Gastroesophageal sphincter (tissue), 4 donors: ENCODE data around the gene POGLUT2. TPM values are rescaled to one million over a fixed set of nuclear protein-coding genes. Genes with fewer than 3 reads are reported as not detected.

Experiments
- ATAC-seq: fragments of 150-250 bp; one replicate; pipeline ENCODE4 v1.9.1; 2016; ENCODE audit warnings: mild to moderate bottlenecking, moderate library complexity
- H3K27ac ChIP-seq, 4 donors: fragments of 200-600 bp; sonication (generic) in 3 of 4; 1 replicate in 3 of 4; 2 replicates in 1 of 4; pipeline ENCODE4 v1.5.1; 2016 to 2019
- H3K27me3 ChIP-seq: fragments of 200-600 bp; sonication (generic); one replicate; pipeline ENCODE4 v1.5.1; 2019
- H3K36me3 ChIP-seq, 2 donors: fragments of 200-600 bp; sonication (generic); one replicate each; pipeline ENCODE4 v1.5.1; 2019; ENCODE audit warnings: control low read depth in 1 of 2
- H3K4me1 ChIP-seq, 3 donors: fragments of 200-600 bp; sonication (generic); 1 replicate in 2 of 3; 2 replicates in 1 of 3; pipeline ENCODE4 v1.5.1; 2016 to 2019; ENCODE audit warnings: control low read depth in 2 of 3
- H3K4me3 ChIP-seq, 2 donors: fragments of 200-600 bp; sonication (generic); one replicate each; pipeline ENCODE4 v1.5.1; 2019; ENCODE audit warnings: mild to moderate bottlenecking in 1 of 2, moderate library complexity in 1 of 2
- H3K9me3 ChIP-seq, 3 donors: fragments of 200-600 bp; sonication (generic); one replicate each; pipeline ENCODE4 v1.5.1; 2017 to 2019; ENCODE audit warnings: control low read depth in 2 of 3
- EP300 ChIP-seq: sonication (generic); formaldehyde crosslinking; IDR thresholded peaks from one replicate; pipeline ENCODE4 v1.6.1; 2017; ENCODE audit warnings: antibody characterized with exemption, mild to moderate bottlenecking
- POLR2A ChIP-seq, 2 donors: fragments of 450-650 bp; IDR thresholded peaks; one replicate each; pipeline ENCODE4 v1.6.1; 2017; ENCODE audit warnings: antibody characterized with exemption in 2 of 2, mild to moderate bottlenecking in 2 of 2, moderate library complexity in 1 of 2
- POLR2AphosphoS5 ChIP-seq: sonication (generic); formaldehyde crosslinking; IDR thresholded peaks from one replicate; pipeline ENCODE4 v1.6.1; 2017; ENCODE audit warnings: antibody characterized with exemption
- WGBS, 2 donors: methylation state at CpG; one replicate each; pipeline ENCODE4 v1.1.5; 2018; ENCODE audit warnings: low coverage in 1 of 2; 5-methylcytosine and 5-hydroxymethylcytosine counted together
- total RNA-seq, 4 donors: library from RNA; depleted of rRNA; stranded (reverse); fragments of >200 nt; gene quantifications; one replicate each; pipeline ENCODE4 v1.1.0, GENCODE V29; 2016
- TF ChIP-seq, protein P1 (sequence below), 4 experiments: fragments of 200-600 bp in 2 of 4; fragments of 450-650 bp in 2 of 4; sonication (generic) in 1 of 4; IDR thresholded peaks; one replicate each; pipeline ENCODE4 v1.5.1; 2017 to 2019; ENCODE audit warnings: antibody characterized with exemption in 4 of 4, mild to moderate bottlenecking in 2 of 4, moderate library complexity in 2 of 4

POGLUT2 gene
- total RNA-seq, 4 donors from 2014 or later, result 3.5 to 17.9 (median 6.9) TPM

DNA sequence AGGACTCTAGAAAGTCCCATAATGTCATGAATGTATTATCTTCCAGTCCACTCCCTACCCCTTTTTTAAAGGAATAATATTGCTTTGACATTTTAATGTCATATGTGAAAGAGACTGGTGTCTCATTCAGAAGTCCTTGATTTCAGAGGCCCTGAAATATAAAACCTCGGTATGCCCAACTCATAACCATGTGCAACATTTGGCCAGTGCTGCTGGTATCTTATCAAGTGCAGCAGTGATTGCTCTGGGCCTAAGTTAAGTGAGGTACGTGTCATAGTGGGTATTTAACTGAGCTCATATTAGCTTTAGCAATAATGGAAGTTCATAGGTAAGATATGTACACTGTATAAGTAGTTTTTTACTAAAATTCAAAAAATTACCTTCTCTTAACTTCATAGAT is 39.9 kb downstream of the POGLUT2 start:
- ATAC-seq, result no peak
- no peaks in the 10 kb centered on the region for H3K4me1 ChIP-seq
- TF ChIP-seq, protein P1, sequence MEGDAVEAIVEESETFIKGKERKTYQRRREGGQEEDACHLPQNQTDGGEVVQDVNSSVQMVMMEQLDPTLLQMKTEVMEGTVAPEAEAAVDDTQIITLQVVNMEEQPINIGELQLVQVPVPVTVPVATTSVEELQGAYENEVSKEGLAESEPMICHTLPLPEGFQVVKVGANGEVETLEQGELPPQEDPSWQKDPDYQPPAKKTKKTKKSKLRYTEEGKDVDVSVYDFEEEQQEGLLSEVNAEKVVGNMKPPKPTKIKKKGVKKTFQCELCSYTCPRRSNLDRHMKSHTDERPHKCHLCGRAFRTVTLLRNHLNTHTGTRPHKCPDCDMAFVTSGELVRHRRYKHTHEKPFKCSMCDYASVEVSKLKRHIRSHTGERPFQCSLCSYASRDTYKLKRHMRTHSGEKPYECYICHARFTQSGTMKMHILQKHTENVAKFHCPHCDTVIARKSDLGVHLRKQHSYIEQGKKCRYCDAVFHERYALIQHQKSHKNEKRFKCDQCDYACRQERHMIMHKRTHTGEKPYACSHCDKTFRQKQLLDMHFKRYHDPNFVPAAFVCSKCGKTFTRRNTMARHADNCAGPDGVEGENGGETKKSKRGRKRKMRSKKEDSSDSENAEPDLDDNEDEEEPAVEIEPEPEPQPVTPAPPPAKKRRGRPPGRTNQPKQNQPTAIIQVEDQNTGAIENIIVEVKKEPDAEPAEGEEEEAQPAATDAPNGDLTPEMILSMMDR (IDR thresholded peaks at IDR 0.05), result no peak
- TF ChIP-seq POLR2AphosphoS5 (no peak), EP300 (no peak)
- H3K9me3 ChIP-seq, result no peaks in the 10 kb centered on the region
- H3K36me3 ChIP-seq, result no peaks in the 10 kb centered on the region
- H3K4me3 ChIP-seq, result no peak overlapping the region
- no peak overlapping the region for H3K27ac ChIP-seq
- WGBS, 2 donors, result 70 to 85% methylated on average over 2 of the region's 2 CpGs
- H3K27me3 ChIP-seq, result no peaks in the 10 kb centered on the region

DNA sequence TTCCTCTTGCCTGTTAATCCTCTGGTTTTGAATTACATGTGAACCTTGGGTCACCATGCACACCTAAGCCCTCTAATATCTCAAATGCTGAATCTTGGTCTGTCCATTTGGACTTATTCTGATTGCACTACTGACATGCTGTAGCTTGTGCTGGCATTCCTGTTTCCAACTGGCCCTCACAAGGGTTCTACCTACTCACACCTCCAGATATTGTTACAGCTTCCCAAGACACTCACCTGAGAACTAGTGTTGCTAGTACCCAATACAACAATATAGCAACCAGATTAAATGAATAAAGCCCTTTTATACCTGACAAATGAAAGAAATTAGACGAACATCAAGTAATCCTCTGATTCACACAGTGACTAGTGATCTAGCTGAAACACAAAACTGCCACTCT is 41.8 kb downstream of the POGLUT2 start:
- Histone ChIP-seq H3K27me3 (no peaks in the 10 kb centered on the region), H3K9me3 (peaks cover 0 to 5% (median 0%) of the 10 kb centered on the region in 3 donors), H3K36me3 (no peaks in the 10 kb centered on the region), H3K4me1 (no peaks in the 10 kb centered on the region), H3K4me3 (no peak overlapping the region), H3K27ac (no peak overlapping the region)
- TF ChIP-seq POLR2A (IDR thresholded peaks at IDR 0.05), result no peak
- TF ChIP-seq POLR2AphosphoS5, result no peak
- TF ChIP-seq, protein P1 (IDR thresholded peaks at IDR 0.05), result no peak
- TF ChIP-seq EP300, result no peak
- WGBS, 2 donors, result 90 to 94% methylated on average over 1 of the region's 1 CpG
- no peak for ATAC-seq

DNA sequence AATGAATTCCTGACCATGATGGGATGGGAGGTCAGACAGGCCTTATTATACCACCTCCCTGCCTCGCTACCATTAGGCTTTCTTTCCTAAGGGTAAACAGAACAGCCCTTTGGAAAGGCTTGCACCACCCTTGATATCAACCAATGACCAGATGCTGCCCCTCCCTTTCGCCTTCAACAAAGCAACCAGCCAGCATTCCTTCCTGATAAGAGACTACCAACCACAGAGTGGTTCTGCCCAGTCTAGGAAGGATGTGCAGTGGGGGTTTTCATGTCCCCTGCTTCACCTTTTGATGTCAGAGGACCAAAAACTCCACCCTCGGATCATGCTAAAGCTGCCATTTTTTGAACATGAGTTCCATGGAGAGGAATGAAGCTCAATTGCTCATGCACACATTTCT is 46.9 kb downstream of the POGLUT2 start:
- 88 to 100% methylated on average over 1 to 3 of the region's 3 CpGs for WGBS, 2 donors
- Histone ChIP-seq H3K27ac (no peak overlapping the region), H3K9me3 (peaks cover 0 to 26% (median 0%) of the 10 kb centered on the region in 3 donors), H3K36me3 (no peaks in the 10 kb centered on the region), H3K4me1 (no peaks in the 10 kb centered on the region), H3K27me3 (peaks cover 5% of the 10 kb centered on the region), H3K4me3 (no peak overlapping the region)
- no peak for TF ChIP-seq POLR2AphosphoS5
- TF ChIP-seq EP300, result no peak
- TF ChIP-seq POLR2A (IDR thresholded peaks at IDR 0.05), result no peak
- TF ChIP-seq, protein P1 (IDR thresholded peaks at IDR 0.05), result no peak
- ATAC-seq, result no peak

DNA sequence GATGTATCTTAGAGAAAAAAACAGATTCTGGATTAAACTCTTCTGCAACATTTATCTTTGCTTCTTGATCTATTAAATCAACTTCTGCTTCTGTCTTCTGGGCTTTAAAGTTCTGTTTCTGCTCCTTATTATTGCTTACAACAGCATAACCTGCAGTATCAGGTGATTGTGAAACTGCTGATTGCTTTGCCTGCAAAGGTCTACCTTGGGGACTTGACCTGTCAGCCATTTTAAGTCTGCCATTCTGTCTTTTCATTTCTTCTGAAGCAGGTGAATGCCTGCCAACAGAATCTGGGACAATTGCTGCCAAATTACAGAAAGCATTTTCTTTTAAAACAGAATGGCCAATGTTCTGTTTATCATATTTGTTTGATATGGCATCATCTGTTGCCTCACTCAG is 56.3 kb downstream of the POGLUT2 start:
- peaks cover 0 to 55% (median 0%) of the 10 kb centered on the region in 3 donors for H3K9me3 ChIP-seq
- TF ChIP-seq, protein P1 (IDR thresholded peaks at IDR 0.05), result no peak
- TF ChIP-seq POLR2A (IDR thresholded peaks at IDR 0.05) (no peak), EP300 (no peak), POLR2AphosphoS5 (no peak)
- ATAC-seq, result no peak
- H3K27ac ChIP-seq, result no peak overlapping the region
- H3K36me3 ChIP-seq, result no peaks in the 10 kb centered on the region
- H3K27me3 ChIP-seq, result peaks cover 1% of the 10 kb centered on the region
- no peak overlapping the region for H3K4me3 ChIP-seq
- no peaks in the 10 kb centered on the region for H3K4me1 ChIP-seq

DNA sequence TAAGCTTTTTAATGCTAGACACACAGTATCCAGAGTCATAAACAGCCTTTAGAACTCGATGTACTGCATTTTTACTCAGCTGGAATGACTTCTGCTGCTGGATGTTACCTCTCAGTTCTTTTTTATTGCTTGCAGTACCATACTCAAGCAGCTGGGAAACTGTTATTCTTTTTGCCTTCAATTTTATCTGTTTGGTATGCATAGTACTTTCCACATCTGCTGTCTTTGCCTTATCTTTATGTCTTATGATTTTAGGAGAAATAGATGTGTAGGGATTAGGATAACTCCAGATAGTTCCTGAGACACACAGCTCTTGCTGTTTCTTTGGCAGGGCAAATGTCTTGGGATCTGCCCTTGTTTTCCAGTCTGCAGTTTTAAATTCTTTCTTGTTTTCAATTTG is 56.7 kb downstream of the POGLUT2 start:
- WGBS, 2 donors, result 40 to 50% methylated on average over 1 of the region's 1 CpG
- no peak for TF ChIP-seq POLR2AphosphoS5
- no peak for TF ChIP-seq POLR2A (IDR thresholded peaks at IDR 0.05)
- TF ChIP-seq, protein P1 (IDR thresholded peaks at IDR 0.05), result no peak
- no peak for TF ChIP-seq EP300
- Histone ChIP-seq H3K9me3 (peaks cover 0 to 51% (median 0%) of the 10 kb centered on the region in 3 donors), H3K4me1 (no peaks in the 10 kb centered on the region), H3K27me3 (no peaks in the 10 kb centered on the region), H3K36me3 (no peaks in the 10 kb centered on the region), H3K4me3 (no peak overlapping the region), H3K27ac (no peak overlapping the region)
- ATAC-seq, result no peak

Other genes starting within 250 kb of the POGLUT2 start
- gene TPP2, start 202.0 kb downstream of the POGLUT2 start, total RNA-seq, result 10 to 100 TPM; 41.4 to 52.8 (median 42.2) TPM
- under 1 TPM in 1 of 4 donors, not detected in 3; 0.62 TPM for gene METTL21C, start 103.9 kb downstream of the POGLUT2 start, total RNA-seq
- 10 to 100 TPM in 1 of 4 donors, 1 to 10 TPM in 3; 6.4 to 10.6 (median 7.7) TPM for gene TEX30, start 25.2 kb downstream of the POGLUT2 start, total RNA-seq
- 10 to 100 TPM in 3 of 4 donors, 1 to 10 TPM in 1; 8.7 to 19.6 (median 15.8) TPM for gene BIVM, start 143 bp upstream of the POGLUT2 start, total RNA-seq
- 10 to 100 TPM; 57.5 to 75.6 (median 65.2) TPM for gene ERCC5, start 47.1 kb upstream of the POGLUT2 start, total RNA-seq